ENCODE data around the gene FAM221A. TPM values are rescaled to one million over a fixed set of nuclear protein-coding genes. Genes with fewer than 3 reads are reported as not detected.

FAM221A gene, protein sequence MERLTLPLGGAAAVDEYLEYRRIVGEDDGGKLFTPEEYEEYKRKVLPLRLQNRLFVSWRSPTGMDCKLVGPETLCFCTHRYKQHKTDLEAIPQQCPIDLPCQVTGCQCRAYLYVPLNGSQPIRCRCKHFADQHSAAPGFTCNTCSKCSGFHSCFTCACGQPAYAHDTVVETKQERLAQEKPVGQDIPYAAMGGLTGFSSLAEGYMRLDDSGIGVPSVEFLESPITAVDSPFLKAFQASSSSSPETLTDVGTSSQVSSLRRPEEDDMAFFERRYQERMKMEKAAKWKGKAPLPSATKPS
- 1 to 10 TPM; 5.8 to 6.2 TPM for total RNA-seq
- 5.4 TPM for polyA plus RNA-seq

DNA sequence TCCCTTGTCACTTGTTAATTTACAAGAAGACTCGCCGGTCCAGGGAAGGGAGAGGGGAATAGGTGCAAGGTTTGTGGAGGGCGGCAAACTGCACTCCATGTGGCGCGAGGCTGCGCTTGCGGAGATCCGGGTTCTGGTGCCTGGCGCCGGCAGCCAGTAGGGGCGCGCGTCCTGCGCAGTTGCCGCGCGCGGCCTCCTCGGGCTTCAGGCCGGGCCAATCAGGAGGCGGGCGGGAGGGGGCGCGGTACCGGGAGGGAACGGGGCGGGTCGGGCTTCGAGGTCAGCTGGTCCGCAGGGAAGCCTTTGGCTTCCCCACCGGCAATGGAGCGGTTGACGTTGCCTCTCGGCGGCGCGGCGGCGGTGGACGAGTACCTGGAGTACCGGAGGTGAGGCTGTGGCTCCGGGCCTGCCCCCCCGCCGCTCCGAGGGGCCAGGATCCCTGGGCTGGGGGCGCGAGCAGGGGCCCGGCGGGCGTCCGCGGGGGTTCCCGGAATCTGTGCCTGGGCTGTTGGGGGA, at the start of gene FAM221A:
Gene FAM221A, plus strand, starts transcription at position 302 of the 516 bp plus-strand sequence. Its CDS starts 20 bp downstream, at position 322.
- Mint-ChIP-seq H3K27ac (peak within 1 kb of the TSS; percentile 65 to 96 (median 84)), H3K9me3 (no peaks in the 10 kb centered on the region), H3K27me3 (peaks cover 0 to 4% of the 10 kb centered on the region in 2 donors), H3K4me1 (peaks cover 17 to 30% (median 21%) of the 10 kb centered on the region in 3 donors), H3K4me3 (peak within 1 kb of the TSS; percentile 93 to 97 (median 96)), H3K36me3 (peaks cover 0 to 2% (median 0%) of the 10 kb centered on the region in 3 donors)
- Histone ChIP-seq H3K27me3 (ENCODE audit: insufficient read depth, low read length, poor library complexity, severe bottlenecking) (no peaks in the 10 kb centered on the region), H3K36me3 (ENCODE audit: insufficient read depth, low read length) (no peaks in the 10 kb centered on the region), H3K4me1 (ENCODE audit: insufficient read depth, low read length) (peaks cover 4% of the 10 kb centered on the region), H3K9me3 (ENCODE audit: low read length) (no peaks in the 10 kb centered on the region), H3K27ac (ENCODE audit: low read depth, low read length) (peak within 1 kb of the TSS; percentile 18), H3K4me3 (ENCODE audit: low read length) (peak within 1 kb of the TSS; percentile 94)
- DNase-seq, result peak; percentile 73 to 85 (median 77)
- ChIA-PET CTCF (interaction anchor here (0.9 to 2.2 kb wide), 9 partner anchors 9 to 133 kb away, joined by 3 to 11 read pairs (median 5); partner anchors contain the start of gene CCDC126), POLR2A (interaction anchor here (1.0 kb wide), 1 partner anchor 82 kb away, joined by 3 read pairs; no protein-coding TSS in a partner anchor)

DNA sequence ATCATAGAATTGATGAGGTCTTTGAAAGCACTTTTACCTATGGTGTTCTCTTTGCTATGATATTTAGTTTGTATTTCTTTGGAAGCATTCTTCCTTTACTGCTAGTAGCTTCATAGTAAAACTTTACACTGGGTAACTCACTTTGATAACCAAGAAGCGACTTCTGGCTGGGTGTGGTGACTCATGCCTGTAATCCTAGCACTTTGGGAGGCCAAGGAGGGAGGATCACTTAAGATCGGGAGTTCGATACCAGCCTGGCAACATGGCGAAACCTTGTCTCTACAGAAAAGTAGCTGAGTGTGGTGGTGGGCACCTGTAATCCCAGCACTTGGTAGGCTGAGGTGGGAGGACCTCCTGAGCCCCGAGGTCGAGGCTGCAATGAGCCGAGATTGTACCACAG, 46.6 kb upstream of the FAM221A start:
- Mint-ChIP-seq H3K4me3 (no peak overlapping the region), H3K9me3 (no peaks in the 10 kb centered on the region), H3K27ac (peak overlapping the region in 3 of 8 donors; percentile 3 to 60 (median 26)), H3K36me3 (peaks cover 0 to 13% (median 1%) of the 10 kb centered on the region in 3 donors), H3K4me1 (no peaks in the 10 kb centered on the region), H3K27me3 (no peaks in the 10 kb centered on the region)
- Histone ChIP-seq H3K36me3 (ENCODE audit: insufficient read depth, low read length) (no peaks in the 10 kb centered on the region), H3K9me3 (ENCODE audit: low read length) (no peaks in the 10 kb centered on the region), H3K27ac (ENCODE audit: low read depth, low read length) (no peak overlapping the region), H3K4me3 (ENCODE audit: low read length) (no peak overlapping the region), H3K27me3 (ENCODE audit: insufficient read depth, low read length, poor library complexity, severe bottlenecking) (no peaks in the 10 kb centered on the region), H3K4me1 (ENCODE audit: insufficient read depth, low read length) (no peaks in the 10 kb centered on the region)
- ChIA-PET POLR2A (no interaction called here), CTCF (no interaction called here)
- no peak for DNase-seq

DNA sequence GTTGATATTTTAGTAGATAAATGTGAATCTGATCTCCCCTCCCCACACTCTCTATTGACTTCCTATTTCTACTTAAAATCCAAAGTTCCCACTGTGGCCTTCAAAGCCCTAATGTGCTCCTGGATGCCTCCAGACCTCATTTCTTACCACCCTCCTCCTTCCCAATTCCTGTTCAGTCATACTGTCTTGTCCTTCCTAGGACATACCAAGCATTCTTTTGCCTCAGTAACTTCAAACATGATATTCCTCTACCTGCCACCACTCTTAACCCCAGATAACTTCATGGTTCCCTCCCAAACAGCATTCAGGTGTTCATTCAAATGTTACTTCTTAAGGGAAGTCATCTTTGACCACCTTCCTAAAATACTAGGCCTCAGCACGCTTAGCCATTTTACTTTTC, 34.2 kb upstream of the FAM221A start:
- no peaks in the 10 kb centered on the region for H3K4me1 Mint-ChIP-seq
- no peaks in the 10 kb centered on the region for H3K36me3 ChIP-seq (ENCODE audit: insufficient read depth, low read length)

DNA sequence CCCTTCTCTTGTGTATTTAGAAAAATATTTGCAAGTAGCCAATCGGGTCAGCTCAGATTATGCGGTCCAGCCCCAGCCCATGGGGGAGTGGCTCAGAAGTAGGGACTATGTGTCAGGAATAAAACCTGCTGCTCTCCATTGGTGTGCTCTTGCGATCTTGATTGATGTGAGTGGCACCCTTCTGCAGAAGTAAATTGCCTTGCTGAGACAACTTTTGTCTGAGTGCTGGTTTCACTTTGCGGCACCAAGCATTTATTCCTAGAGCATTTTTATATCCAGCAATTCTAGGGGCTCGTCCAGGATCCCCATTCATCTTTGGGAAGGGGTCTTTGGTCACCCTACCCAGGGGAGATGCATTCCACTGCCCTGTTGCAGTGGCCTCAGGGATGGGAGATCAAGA, 26.1 kb upstream of the FAM221A start:
- no peaks in the 10 kb centered on the region for H3K36me3 ChIP-seq (ENCODE audit: insufficient read depth, low read length)
- H3K4me3 ChIP-seq (ENCODE audit: low read length), result no peak overlapping the region
- DNase-seq, result no peak
- peaks cover 5 to 11% of the 10 kb centered on the region in 2 donors for H3K27me3 Mint-ChIP-seq
- H3K36me3 Mint-ChIP-seq, result peaks cover 0 to 22% (median 4%) of the 10 kb centered on the region in 3 donors
- no peak overlapping the region for H3K27ac ChIP-seq (ENCODE audit: low read depth, low read length)
- H3K9me3 Mint-ChIP-seq, result peaks cover 9 to 49% (median 32%) of the 10 kb centered on the region in 5 donors
- H3K4me3 Mint-ChIP-seq, result no peak overlapping the region
- no peaks in the 10 kb centered on the region for H3K27me3 ChIP-seq (ENCODE audit: insufficient read depth, low read length, poor library complexity, severe bottlenecking)
- H3K9me3 ChIP-seq (ENCODE audit: low read length), result peaks cover 14% of the 10 kb centered on the region
- H3K27ac Mint-ChIP-seq, result no peak overlapping the region
- no peaks in the 10 kb centered on the region for H3K4me1 Mint-ChIP-seq
- H3K4me1 ChIP-seq (ENCODE audit: insufficient read depth, low read length), result no peaks in the 10 kb centered on the region
- POLR2A ChIA-PET, result no interaction called here
- CTCF ChIA-PET, result no interaction called here

More for the DNA sequence above, 34.2 kb upstream of the FAM221A start:
- H3K9me3 Mint-ChIP-seq, result no peaks in the 10 kb centered on the region
- no peaks in the 10 kb centered on the region for H3K27me3 ChIP-seq (ENCODE audit: insufficient read depth, low read length, poor library complexity, severe bottlenecking)
- H3K27me3 Mint-ChIP-seq, result no peaks in the 10 kb centered on the region
- H3K27ac ChIP-seq (ENCODE audit: low read depth, low read length), result no peak overlapping the region
- peak overlapping the region in 2 of 8 donors; percentile 5 to 56 for H3K27ac Mint-ChIP-seq
- POLR2A ChIA-PET, result no interaction called here
- H3K9me3 ChIP-seq (ENCODE audit: low read length), result no peaks in the 10 kb centered on the region
- H3K4me1 ChIP-seq (ENCODE audit: insufficient read depth, low read length), result no peaks in the 10 kb centered on the region
- no peak overlapping the region for H3K4me3 Mint-ChIP-seq
- CTCF ChIA-PET, result no interaction called here
- H3K4me3 ChIP-seq (ENCODE audit: low read length), result no peak overlapping the region
- DNase-seq, result no peak
- H3K36me3 Mint-ChIP-seq, result peaks cover 0 to 2% (median 1%) of the 10 kb centered on the region in 3 donors

DNA sequence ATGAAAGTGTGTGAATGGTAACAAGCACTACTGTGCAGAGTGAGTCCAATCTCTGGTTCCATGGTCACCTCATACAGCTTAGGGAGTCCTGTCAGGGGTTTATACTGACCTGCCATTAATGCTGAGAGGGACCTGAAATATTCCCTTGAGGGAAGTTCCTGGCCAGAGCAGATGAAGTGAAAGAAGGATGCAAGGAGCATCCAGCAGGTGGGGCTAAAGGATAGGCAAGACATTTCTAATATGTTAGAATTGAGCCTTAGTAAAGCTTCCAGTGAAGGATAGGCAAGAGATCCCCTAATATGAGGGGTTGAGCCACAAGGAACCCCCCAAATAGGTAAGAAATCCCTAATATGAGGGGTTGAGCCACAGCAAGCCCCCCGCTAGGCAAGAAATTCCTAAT, 25.5 kb upstream of the FAM221A start:
- POLR2A ChIA-PET, result no interaction called here
- H3K4me1 ChIP-seq (ENCODE audit: insufficient read depth, low read length), result no peaks in the 10 kb centered on the region
- no peaks in the 10 kb centered on the region for H3K27me3 ChIP-seq (ENCODE audit: insufficient read depth, low read length, poor library complexity, severe bottlenecking)
- H3K27ac ChIP-seq (ENCODE audit: low read depth, low read length), result no peak overlapping the region
- peaks cover 0 to 25% (median 7%) of the 10 kb centered on the region in 3 donors for H3K36me3 Mint-ChIP-seq
- no peak overlapping the region for H3K27ac Mint-ChIP-seq
- CTCF ChIA-PET, result no interaction called here
- H3K36me3 ChIP-seq (ENCODE audit: insufficient read depth, low read length), result no peaks in the 10 kb centered on the region
- peaks cover 5 to 11% of the 10 kb centered on the region in 2 donors for H3K27me3 Mint-ChIP-seq
- no peak overlapping the region for H3K4me3 Mint-ChIP-seq
- H3K9me3 Mint-ChIP-seq, result peaks cover 9 to 54% (median 34%) of the 10 kb centered on the region in 5 donors
- no peaks in the 10 kb centered on the region for H3K4me1 Mint-ChIP-seq
- H3K9me3 ChIP-seq (ENCODE audit: low read length), result peaks cover 14% of the 10 kb centered on the region
- DNase-seq, result no peak
- H3K4me3 ChIP-seq (ENCODE audit: low read length), result no peak overlapping the region

DNA sequence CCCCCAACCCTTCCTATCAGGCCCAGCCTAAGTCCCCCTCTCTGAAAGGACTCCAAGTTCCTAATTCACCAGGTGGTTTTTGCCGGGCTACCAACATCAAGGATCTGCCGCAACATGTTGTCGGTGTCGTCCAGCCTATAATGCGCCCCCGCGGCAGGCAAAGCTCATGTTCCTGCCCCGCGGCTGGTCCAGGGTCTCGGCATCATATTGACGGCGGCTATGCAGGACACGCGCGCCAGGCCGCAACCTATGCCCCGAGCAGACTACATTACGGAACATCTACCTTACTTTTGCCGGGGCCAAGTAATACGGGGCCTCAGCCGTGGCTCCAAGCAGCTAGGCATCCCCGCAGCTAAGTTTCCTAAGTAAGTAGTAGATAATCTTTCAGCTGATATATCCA, 24.6 kb upstream of the FAM221A start:
- POLR2A ChIA-PET, result no interaction called here
- H3K4me1 ChIP-seq (ENCODE audit: insufficient read depth, low read length), result no peaks in the 10 kb centered on the region
- CTCF ChIA-PET, result no interaction called here
- no peaks in the 10 kb centered on the region for H3K4me1 Mint-ChIP-seq
- H3K36me3 ChIP-seq (ENCODE audit: insufficient read depth, low read length), result no peaks in the 10 kb centered on the region
- no peak overlapping the region for H3K27ac ChIP-seq (ENCODE audit: low read depth, low read length)
- H3K27me3 ChIP-seq (ENCODE audit: insufficient read depth, low read length, poor library complexity, severe bottlenecking), result no peaks in the 10 kb centered on the region
- H3K9me3 Mint-ChIP-seq, result peaks cover 9 to 54% (median 34%) of the 10 kb centered on the region in 5 donors
- H3K4me3 Mint-ChIP-seq, result no peak overlapping the region
- H3K36me3 Mint-ChIP-seq, result peaks cover 0 to 28% (median 8%) of the 10 kb centered on the region in 3 donors
- no peak for DNase-seq
- peaks cover 14% of the 10 kb centered on the region for H3K9me3 ChIP-seq (ENCODE audit: low read length)
- peaks cover 5 to 11% of the 10 kb centered on the region in 2 donors for H3K27me3 Mint-ChIP-seq
- H3K27ac Mint-ChIP-seq, result no peak overlapping the region
- H3K4me3 ChIP-seq (ENCODE audit: low read length), result no peak overlapping the region

DNA sequence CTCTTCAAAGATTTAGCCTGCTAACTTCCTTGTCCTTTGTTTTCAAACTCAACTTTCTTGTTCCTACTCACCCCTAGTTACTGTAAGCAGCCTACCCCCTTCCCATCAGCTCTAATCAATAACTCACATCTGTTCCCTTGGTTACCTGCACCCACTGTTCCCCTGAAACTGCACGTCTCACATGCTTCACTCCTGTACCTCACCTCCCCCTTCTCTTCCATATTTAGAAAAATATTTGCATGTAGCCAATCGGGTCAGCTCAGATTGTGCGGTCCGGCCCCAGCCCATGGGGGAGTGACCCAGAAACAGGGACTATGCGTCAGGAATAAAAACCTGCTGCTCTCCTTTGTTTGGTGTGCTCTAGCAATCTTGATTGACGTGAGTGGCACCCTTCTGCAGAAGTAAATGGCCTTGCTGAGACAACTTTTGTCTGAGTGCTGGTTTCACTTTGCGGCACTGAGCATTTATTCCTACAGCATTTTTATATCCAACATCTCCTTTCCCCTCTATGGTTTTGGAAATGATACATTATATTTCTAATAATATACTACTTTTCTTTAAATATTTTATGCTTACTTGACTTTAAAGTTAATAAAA, 21.1 kb upstream of the FAM221A start:
- no peaks in the 10 kb centered on the region for H3K4me1 Mint-ChIP-seq
- H3K36me3 Mint-ChIP-seq, result peaks cover 0 to 27% (median 6%) of the 10 kb centered on the region in 3 donors
- ChIA-PET POLR2A (no interaction called here), CTCF (no interaction called here)
- no peak for DNase-seq
- no peak overlapping the region for H3K4me3 ChIP-seq (ENCODE audit: low read length)
- peaks cover 9 to 38% (median 25%) of the 10 kb centered on the region in 5 donors for H3K9me3 Mint-ChIP-seq
- no peak overlapping the region for H3K27ac Mint-ChIP-seq
- H3K27ac ChIP-seq (ENCODE audit: low read depth, low read length), result no peak overlapping the region
- H3K4me1 ChIP-seq (ENCODE audit: insufficient read depth, low read length), result no peaks in the 10 kb centered on the region
- no peaks in the 10 kb centered on the region for H3K36me3 ChIP-seq (ENCODE audit: insufficient read depth, low read length)
- no peak overlapping the region for H3K4me3 Mint-ChIP-seq
- H3K9me3 ChIP-seq (ENCODE audit: low read length), result peaks cover 10% of the 10 kb centered on the region
- H3K27me3 Mint-ChIP-seq, result peaks cover 2 to 11% of the 10 kb centered on the region in 2 donors
- no peaks in the 10 kb centered on the region for H3K27me3 ChIP-seq (ENCODE audit: insufficient read depth, low read length, poor library complexity, severe bottlenecking)

DNA sequence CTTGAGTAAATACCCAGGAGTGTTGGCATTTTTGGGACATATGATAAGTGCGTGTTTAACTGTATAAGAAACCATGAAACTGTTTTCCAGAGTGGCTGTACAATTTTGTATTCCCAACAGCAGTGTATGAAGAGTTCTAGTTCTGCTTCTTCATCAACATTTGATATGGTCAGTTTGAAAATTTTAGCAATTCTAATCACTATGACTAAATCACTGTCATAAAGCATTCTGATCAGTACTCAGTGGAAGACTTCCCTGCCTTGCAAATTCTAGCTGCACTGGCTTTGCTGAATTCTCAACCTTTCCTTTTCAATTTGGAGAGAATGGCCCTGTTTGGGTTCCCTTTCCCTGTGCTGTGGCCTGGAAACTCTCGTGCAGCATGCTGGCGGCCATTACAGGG, 18.6 kb upstream of the FAM221A start:
- ChIA-PET CTCF (no interaction called here), POLR2A (no interaction called here)
- Histone ChIP-seq H3K9me3 (ENCODE audit: low read length) (no peaks in the 10 kb centered on the region), H3K27ac (ENCODE audit: low read depth, low read length) (no peak overlapping the region), H3K27me3 (ENCODE audit: insufficient read depth, low read length, poor library complexity, severe bottlenecking) (no peaks in the 10 kb centered on the region), H3K4me3 (ENCODE audit: low read length) (no peak overlapping the region), H3K4me1 (ENCODE audit: insufficient read depth, low read length) (no peaks in the 10 kb centered on the region), H3K36me3 (ENCODE audit: insufficient read depth, low read length) (no peaks in the 10 kb centered on the region)
- peaks cover 0 to 27% (median 3%) of the 10 kb centered on the region in 3 donors for H3K36me3 Mint-ChIP-seq
- H3K27ac Mint-ChIP-seq, result no peak overlapping the region
- peaks cover 2 to 10% of the 10 kb centered on the region in 2 donors for H3K27me3 Mint-ChIP-seq
- DNase-seq, result no peak
- H3K4me3 Mint-ChIP-seq, result no peak overlapping the region
- H3K4me1 Mint-ChIP-seq, result no peaks in the 10 kb centered on the region
- peaks cover 0 to 22% (median 9%) of the 10 kb centered on the region in 5 donors for H3K9me3 Mint-ChIP-seq
